GM12865 (cell line): Measurements from ENCODE around the gene ANTXR2.

ENCODE experiments used
- DNase-seq: peaks from one replicate; pipeline ENCODE4 v3.0.0; 2010; ENCODE audit warnings: low read depth
- H3K4me3 ChIP-seq: 2 replicates; pipeline ENCODE4 v1.5.1; 2011; ENCODE audit warnings: mild to moderate bottlenecking, low read depth, low read length, control low read depth
- CTCF ChIP-seq: IDR thresholded peaks from 2 replicates; pipeline ENCODE4 v1.5.1; 2011; ENCODE audit warnings: low read length, control low read depth, low read depth, inconsistent platforms; ENCODE audit not compliant: insufficient read depth; ENCODE audit errors: missing control alignments

Gene ANTXR2

DNA sequence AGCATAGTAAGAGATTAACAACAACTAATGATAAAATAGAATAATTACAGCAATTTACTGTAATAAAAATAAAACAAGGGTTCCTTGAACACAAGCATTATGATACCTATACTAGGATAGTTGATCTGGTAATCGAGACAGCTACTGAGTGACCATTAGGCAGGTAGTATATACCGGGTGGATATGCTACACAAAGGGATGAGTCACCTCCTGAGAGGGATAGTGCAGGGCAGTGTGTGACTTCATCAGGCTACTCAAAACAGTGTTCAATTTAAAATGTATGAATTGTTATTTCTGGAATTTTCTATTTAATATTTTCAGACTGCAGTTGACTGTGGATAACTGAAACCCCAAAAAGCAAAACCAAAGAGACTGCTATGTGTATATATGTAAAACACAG is 9.7 kb upstream of the ANTXR2 start:
- DNase-seq: no peak
- no peak overlapping the region for H3K4me3 ChIP-seq
- no peak for TF ChIP-seq CTCF

GRCh38 chr4:80081566-80081965 is 8.5 kb upstream of the ANTXR2 start:
- no peak overlapping the region for H3K4me3 ChIP-seq
- DNase-seq: no peak
- no peak for TF ChIP-seq CTCF

GRCh38 chr4:80079255-80079923 is 6.4 kb upstream of the ANTXR2 start:
- TF ChIP-seq CTCF: no peak
- H3K4me3 ChIP-seq: no peak overlapping the region
- DNase-seq: no peak

DNA sequence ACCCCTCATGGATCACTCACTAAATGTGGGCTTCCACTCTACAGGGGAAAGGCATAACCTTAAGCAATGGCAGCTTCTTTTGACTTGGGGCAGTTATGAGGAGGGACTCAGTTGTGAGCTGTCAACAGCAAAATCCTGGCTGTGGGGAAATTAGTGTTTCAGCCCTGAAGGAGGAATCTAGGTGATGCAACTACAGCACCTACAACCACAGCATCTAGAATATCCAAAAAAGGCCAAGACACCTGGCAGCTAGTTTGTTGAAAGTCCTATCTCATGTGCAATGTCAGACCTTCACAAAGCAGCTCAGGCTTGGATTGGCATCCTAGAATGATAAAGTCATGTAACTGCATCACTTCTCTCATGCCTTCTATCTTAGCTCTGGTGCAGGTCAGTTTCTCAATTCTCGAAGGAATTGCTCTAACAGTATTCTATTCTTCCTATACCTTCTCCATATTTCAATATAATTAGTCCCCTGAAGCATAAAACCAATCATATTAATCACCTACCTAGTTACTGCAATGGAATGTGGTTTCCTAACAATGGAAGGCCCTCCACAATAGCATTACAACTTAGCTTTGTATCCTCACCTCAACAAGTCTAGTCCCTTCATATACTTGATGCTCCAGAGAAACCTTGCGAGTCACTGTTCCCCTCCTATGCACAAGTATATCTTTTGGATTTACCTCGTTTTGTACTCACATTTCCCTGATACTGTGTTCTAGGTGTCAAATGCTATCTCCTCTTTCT is 5.5 kb upstream of the ANTXR2 start:
- TF ChIP-seq CTCF: no peak
- DNase-seq: no peak
- no peak overlapping the region for H3K4me3 ChIP-seq

DNA sequence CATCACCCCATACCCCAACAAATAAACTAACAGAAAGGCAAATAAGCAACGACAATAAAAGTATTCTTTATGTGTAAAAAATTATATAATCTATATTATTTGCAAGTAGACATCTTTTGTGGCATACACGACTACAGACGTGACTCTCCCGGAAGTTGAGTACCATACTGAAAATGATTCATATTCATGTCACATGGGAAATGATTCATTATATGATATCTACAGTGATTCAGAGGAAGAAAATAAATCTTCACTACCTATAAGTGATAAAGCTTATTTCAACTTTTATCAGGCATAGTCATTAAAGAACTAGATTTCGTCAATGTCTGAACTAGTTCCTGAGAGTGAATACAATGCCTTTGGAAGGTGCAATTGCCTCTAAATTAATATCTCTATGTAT is 4.6 kb upstream of the ANTXR2 start:
- no peak for TF ChIP-seq CTCF
- DNase-seq: no peak
- H3K4me3 ChIP-seq: no peak overlapping the region

DNA sequence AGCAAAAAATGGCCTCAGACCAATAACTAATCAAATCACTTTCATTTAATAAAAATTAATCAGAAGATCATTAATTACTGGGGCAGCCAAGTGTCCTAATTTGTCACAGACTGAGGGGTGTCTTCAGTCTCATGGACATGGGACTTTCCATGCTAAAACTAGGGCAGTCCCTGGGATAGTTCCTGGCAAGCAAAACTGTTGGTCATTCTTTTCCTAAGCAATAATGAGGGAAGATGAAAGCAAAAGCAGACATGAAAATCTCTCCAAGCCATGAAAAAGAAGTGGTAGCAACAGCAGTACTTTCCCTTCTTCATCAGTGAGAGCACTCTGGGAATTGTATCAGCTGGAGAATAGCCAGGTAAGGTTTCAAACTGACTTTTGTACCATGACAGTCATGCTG is 3.7 kb upstream of the ANTXR2 start:
- no peak for TF ChIP-seq CTCF
- DNase-seq: no peak
- no peak overlapping the region for H3K4me3 ChIP-seq
